ENCODE data around the gene LIN37.
"Not testable (repeated sequence)": the region's sequence is repeated elsewhere in the genome, so short reads cannot be mapped to it uniquely, and the experiment has no call there.

The LIN37 gene

DNA sequence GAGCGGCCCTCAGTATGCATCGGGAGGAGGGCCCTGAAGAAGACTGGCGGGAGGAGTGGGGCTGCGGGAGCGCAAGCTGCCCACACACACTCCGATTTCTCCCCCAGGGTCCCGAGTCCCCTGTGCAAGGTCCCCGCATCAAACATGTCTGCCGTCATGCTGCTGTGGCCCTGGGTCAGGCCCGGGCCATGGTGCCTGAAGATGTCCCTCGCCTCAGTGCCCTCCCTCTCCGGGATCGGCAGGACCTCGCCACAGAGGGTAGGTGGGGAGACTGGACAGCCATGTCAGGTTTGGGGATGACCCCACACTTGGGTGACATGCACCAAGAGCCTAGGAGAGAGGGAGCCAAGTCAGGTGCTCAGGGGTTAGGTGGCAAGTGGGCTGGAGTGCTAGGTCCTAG, 25.9 kb upstream of the LIN37 start:
- peaks cover 12 to 14% of the 10 kb centered on the region in 2 experiments for H3K4me1 ChIP-seq (ENCODE audit: control insufficient read depth in 1 of 2, insufficient read depth in 1 of 2, low read depth in 1 of 2, low read length in 1 of 2)
- peaks cover 80% of the 10 kb centered on the region for H3K36me3 ChIP-seq
- H3K27ac ChIP-seq, result no peak overlapping the region
- H3K4me3 ChIP-seq (ENCODE audit: low read depth in 1 of 2, low read length in 1 of 2), result no peak overlapping the region
- TF ChIP-seq CTCF (IDR thresholded peaks at IDR 0.05), result no peak
- H3K9me3 ChIP-seq, result no peaks in the 10 kb centered on the region
- H3K27me3 ChIP-seq, result no peaks in the 10 kb centered on the region

DNA sequence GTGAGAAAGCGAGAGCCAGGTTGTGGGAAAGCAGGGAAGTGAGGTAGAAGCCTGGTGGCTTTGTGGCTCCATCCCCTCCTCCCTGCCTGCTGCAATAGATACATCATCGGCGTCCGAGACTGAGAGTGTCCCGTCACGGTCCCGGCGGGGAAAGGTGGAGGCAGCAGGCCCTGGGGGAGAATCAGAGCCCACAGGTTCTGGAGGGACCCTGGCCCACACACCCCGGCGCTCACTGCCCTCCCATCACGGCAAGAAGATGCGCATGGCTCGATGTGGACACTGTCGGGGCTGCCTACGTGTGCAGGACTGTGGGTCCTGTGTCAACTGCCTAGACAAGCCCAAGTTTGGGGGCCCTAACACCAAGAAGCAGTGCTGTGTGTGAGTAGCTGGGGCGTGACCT, 25.5 kb upstream of the LIN37 start:
- no peaks in the 10 kb centered on the region for H3K27me3 ChIP-seq
- H3K9me3 ChIP-seq, result no peaks in the 10 kb centered on the region
- H3K27ac ChIP-seq, result no peak overlapping the region
- peaks cover 12 to 14% of the 10 kb centered on the region in 2 experiments for H3K4me1 ChIP-seq (ENCODE audit: control insufficient read depth in 1 of 2, insufficient read depth in 1 of 2, low read depth in 1 of 2, low read length in 1 of 2)
- peaks cover 84% of the 10 kb centered on the region for H3K36me3 ChIP-seq
- TF ChIP-seq CTCF (IDR thresholded peaks at IDR 0.05), result no peak
- no peak overlapping the region for H3K4me3 ChIP-seq (ENCODE audit: low read depth in 1 of 2, low read length in 1 of 2)

- TF ChIP-seq CTCF (IDR thresholded peaks at IDR 0.05), result no peak
- H3K27me3 ChIP-seq, result no peaks in the 10 kb centered on the region
- H3K9me3 ChIP-seq, result no peaks in the 10 kb centered on the region
- peaks cover 7 to 10% of the 10 kb centered on the region in 2 experiments for H3K4me1 ChIP-seq (ENCODE audit: control insufficient read depth in 1 of 2, insufficient read depth in 1 of 2, low read depth in 1 of 2, low read length in 1 of 2)
- no peak overlapping the region for H3K4me3 ChIP-seq (ENCODE audit: low read depth in 1 of 2, low read length in 1 of 2)
- peaks cover 92% of the 10 kb centered on the region for H3K36me3 ChIP-seq
- H3K27ac ChIP-seq, result no peak overlapping the region
Observed at GRCh38 chr19:35723671-35724070, 24.7 kb upstream of the LIN37 start.

DNA sequence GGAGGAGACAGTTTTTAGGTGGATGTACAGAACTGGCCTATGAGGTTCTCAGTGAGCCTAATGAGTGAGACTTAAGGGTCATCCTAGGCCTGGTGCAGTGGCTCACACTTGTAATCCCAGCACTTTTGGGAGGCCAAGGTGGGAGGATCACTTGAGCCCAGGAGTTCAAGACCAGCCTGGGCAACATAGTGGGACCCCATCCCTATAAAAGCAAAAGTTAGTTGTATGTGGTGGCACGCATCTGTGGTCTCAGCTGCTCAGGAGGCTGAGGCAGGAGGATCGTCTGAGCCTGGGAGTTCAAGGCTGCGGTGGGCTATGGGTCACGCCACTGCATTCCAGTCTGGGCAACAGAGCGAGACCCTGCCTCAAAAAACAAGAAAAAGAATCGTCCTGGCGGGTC, 24.2 kb upstream of the LIN37 start:
- H3K27me3 ChIP-seq; H3K4me1 ChIP-seq (ENCODE audit: control insufficient read depth in 1 of 2, insufficient read depth in 1 of 2, low read depth in 1 of 2, low read length in 1 of 2); H3K27ac ChIP-seq; H3K9me3 ChIP-seq; H3K4me3 ChIP-seq (ENCODE audit: low read depth in 1 of 2, low read length in 1 of 2): not testable (repeated sequence)
- peaks cover 97% of the 10 kb centered on the region for H3K36me3 ChIP-seq

GRCh38 chr19:35724560-35724959, 23.8 kb upstream of the LIN37 start:
- Histone ChIP-seq H3K9me3 (no peaks in the 10 kb centered on the region), H3K27me3 (no peaks in the 10 kb centered on the region), H3K36me3 (peaks cover 100% of the 10 kb centered on the region), H3K27ac (no peak overlapping the region), H3K4me3 (ENCODE audit: low read depth in 1 of 2, low read length in 1 of 2) (no peak overlapping the region), H3K4me1 (ENCODE audit: control insufficient read depth in 1 of 2, insufficient read depth in 1 of 2, low read depth in 1 of 2, low read length in 1 of 2) (peaks cover 0 to 1% of the 10 kb centered on the region in 2 experiments)
- no peak for TF ChIP-seq CTCF (IDR thresholded peaks at IDR 0.05)

DNA sequence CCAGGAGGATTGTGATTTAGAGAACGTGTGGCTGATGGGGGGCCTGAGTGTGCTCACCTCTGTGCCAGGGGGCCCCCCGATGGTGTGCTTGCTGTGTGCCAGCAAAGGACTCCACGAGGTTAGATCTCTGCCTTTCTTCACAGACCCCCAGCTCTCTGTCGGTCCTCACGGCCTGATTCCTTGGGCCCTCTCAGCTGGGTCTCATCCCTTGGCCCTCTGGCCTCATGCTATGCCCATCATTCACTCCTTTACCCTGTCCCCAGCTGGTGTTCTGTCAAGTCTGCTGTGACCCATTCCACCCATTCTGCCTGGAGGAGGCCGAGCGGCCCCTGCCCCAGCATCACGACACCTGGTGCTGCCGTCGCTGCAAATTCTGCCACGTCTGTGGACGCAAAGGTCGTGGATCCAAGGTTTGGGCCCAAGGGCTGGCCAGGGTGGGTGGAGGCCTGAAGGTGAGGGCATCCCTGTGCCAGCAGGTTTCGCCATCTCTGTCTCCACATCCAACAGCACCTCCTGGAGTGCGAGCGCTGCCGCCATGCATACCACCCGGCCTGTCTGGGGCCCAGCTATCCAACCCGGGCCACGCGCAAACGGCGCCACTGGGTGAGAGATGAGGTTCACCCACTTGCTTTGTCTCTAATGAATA, 23.0 kb upstream of the LIN37 start:
- Histone ChIP-seq H3K36me3 (peaks cover 100% of the 10 kb centered on the region), H3K27ac (no peak overlapping the region), H3K4me3 (ENCODE audit: low read depth in 1 of 2, low read length in 1 of 2) (no peak overlapping the region), H3K4me1 (ENCODE audit: control insufficient read depth in 1 of 2, insufficient read depth in 1 of 2, low read depth in 1 of 2, low read length in 1 of 2) (no peaks in the 10 kb centered on the region), H3K27me3 (no peaks in the 10 kb centered on the region), H3K9me3 (no peaks in the 10 kb centered on the region)
- no peak for TF ChIP-seq CTCF (IDR thresholded peaks at IDR 0.05)
